HEK293 (cell line): ENCODE measurements around the gene COX20.

Source experiments
- GLI4 ChIP-seq: fragments of 450-650 bp; formaldehyde crosslinking; IDR thresholded peaks from 2 replicates; pipeline ENCODE4 v1.5.1; 2016; ENCODE audit warnings: missing biosample characterization, missing genetic modification characterization
- GLIS2 ChIP-seq: fragments of 450-650 bp; formaldehyde crosslinking; IDR thresholded peaks from 2 replicates; pipeline ENCODE4 v1.5.1; 2016; ENCODE audit warnings: missing biosample characterization, missing genetic modification characterization
- KLF10 ChIP-seq: fragments of 450-650 bp; IDR thresholded peaks from 2 replicates; pipeline ENCODE4 v1.5.1; 2018; ENCODE audit warnings: missing biosample characterization, mild to moderate bottlenecking, missing genetic modification characterization
- SCRT2 ChIP-seq: fragments of 450-650 bp; formaldehyde crosslinking; IDR thresholded peaks from 2 replicates; pipeline ENCODE4 v1.5.1; 2016; ENCODE audit warnings: missing biosample characterization, missing genetic modification characterization
- ZBTB21 ChIP-seq: fragments of 450-650 bp; formaldehyde crosslinking; IDR thresholded peaks from 2 replicates; pipeline ENCODE4 v1.5.1; 2017; ENCODE audit warnings: missing biosample characterization, missing genetic modification characterization
- ZBTB8A ChIP-seq: fragments of 450-650 bp; formaldehyde crosslinking; IDR thresholded peaks from 2 replicates; pipeline ENCODE4 v1.5.1; 2016; ENCODE audit warnings: missing biosample characterization, missing genetic modification characterization
- ZIC2 ChIP-seq: fragments of 450-650 bp; formaldehyde crosslinking; IDR thresholded peaks from 2 replicates; pipeline ENCODE4 v1.5.1; 2016; ENCODE audit warnings: missing biosample characterization, missing genetic modification characterization
- ZNF140 ChIP-seq: fragments of 450-650 bp; formaldehyde crosslinking; IDR thresholded peaks from 2 replicates; pipeline ENCODE4 v1.5.1; 2016; ENCODE audit warnings: missing biosample characterization, missing genetic modification characterization
- ZNF16 ChIP-seq: fragments of 450-650 bp; formaldehyde crosslinking; IDR thresholded peaks from 2 replicates; pipeline ENCODE4 v1.5.1; 2016; ENCODE audit warnings: low read depth, missing biosample characterization, missing genetic modification characterization
- ZNF211 ChIP-seq: fragments of 450-650 bp; formaldehyde crosslinking; IDR thresholded peaks from 2 replicates; pipeline ENCODE4 v1.5.1; 2016; ENCODE audit warnings: low read depth, missing biosample characterization, missing genetic modification characterization
- ZNF23 ChIP-seq: fragments of 450-650 bp; formaldehyde crosslinking; IDR thresholded peaks from 2 replicates; pipeline ENCODE4 v1.5.1; 2016; ENCODE audit warnings: missing biosample characterization, missing genetic modification characterization, borderline replicate concordance
- ZNF24 ChIP-seq: fragments of 450-650 bp; formaldehyde crosslinking; IDR thresholded peaks from 2 replicates; pipeline ENCODE4 v1.5.1; 2016; ENCODE audit warnings: missing biosample characterization, missing genetic modification characterization
- ZNF324 ChIP-seq: fragments of 450-650 bp; formaldehyde crosslinking; IDR thresholded peaks from 2 replicates; pipeline ENCODE4 v1.5.1; 2016; ENCODE audit warnings: missing biosample characterization, missing genetic modification characterization
- ZNF394 ChIP-seq: fragments of 450-650 bp; formaldehyde crosslinking; IDR thresholded peaks from 2 replicates; pipeline ENCODE4 v1.5.1; 2016; ENCODE audit warnings: missing biosample characterization, missing genetic modification characterization, mild to moderate bottlenecking, moderate library complexity, borderline replicate concordance
- ZNF473 ChIP-seq: fragments of 450-650 bp; formaldehyde crosslinking; IDR thresholded peaks from 2 replicates; pipeline ENCODE4 v1.5.1; 2017; ENCODE audit warnings: missing biosample characterization, missing genetic modification characterization
- ZNF488 ChIP-seq: fragments of 450-650 bp; formaldehyde crosslinking; IDR thresholded peaks from 2 replicates; pipeline ENCODE4 v1.5.1; 2016; ENCODE audit warnings: missing biosample characterization, missing genetic modification characterization
- ZNF510 ChIP-seq: fragments of 450-650 bp; formaldehyde crosslinking; IDR thresholded peaks from 2 replicates; pipeline ENCODE4 v1.5.1; 2018; ENCODE audit warnings: mild to moderate bottlenecking, missing genetic modification characterization, missing biosample characterization; ENCODE audit not compliant: insufficient replicate concordance
- ZNF521 ChIP-seq: fragments of 450-650 bp; formaldehyde crosslinking; IDR thresholded peaks from 2 replicates; pipeline ENCODE4 v1.5.1; 2017; ENCODE audit warnings: missing biosample characterization, mild to moderate bottlenecking, missing genetic modification characterization
- ZNF549 ChIP-seq: fragments of 450-650 bp; IDR thresholded peaks from 2 replicates; pipeline ENCODE4 v1.5.1; 2018; ENCODE audit warnings: missing biosample characterization, missing genetic modification characterization, mild to moderate bottlenecking, inconsistent platforms, moderate library complexity
- ZNF639 ChIP-seq: fragments of 450-650 bp; formaldehyde crosslinking; IDR thresholded peaks from 2 replicates; pipeline ENCODE4 v1.5.1; 2016; ENCODE audit warnings: missing biosample characterization, missing genetic modification characterization
- ZNF677 ChIP-seq: fragments of 450-650 bp; IDR thresholded peaks from 2 replicates; pipeline ENCODE4 v1.5.0; 2018; ENCODE audit warnings: missing biosample characterization, mild to moderate bottlenecking, missing genetic modification characterization, moderate library complexity
- TF ChIP-seq, protein P1 (sequence below): fragments of 450-650 bp; formaldehyde crosslinking; IDR thresholded peaks from 2 replicates; pipeline ENCODE4 v1.5.1; 2016; ENCODE audit warnings: missing biosample characterization, missing genetic modification characterization
- TF ChIP-seq, protein P2 (sequence below): fragments of 450-650 bp; formaldehyde crosslinking; IDR thresholded peaks from 2 replicates; pipeline ENCODE4 v1.5.1; 2016; ENCODE audit warnings: missing biosample characterization, missing genetic modification characterization
- TF ChIP-seq, protein P3 (sequence below): fragments of 450-650 bp; formaldehyde crosslinking; IDR thresholded peaks from 2 replicates; pipeline ENCODE4 v1.5.1; 2016; ENCODE audit warnings: missing biosample characterization, missing genetic modification characterization
- TF ChIP-seq, protein P4 (sequence below): fragments of 450-650 bp; formaldehyde crosslinking; IDR thresholded peaks from 2 replicates; pipeline ENCODE4 v1.5.1; 2016; ENCODE audit warnings: missing biosample characterization, missing genetic modification characterization
- TF ChIP-seq, protein P5 (sequence below): fragments of 450-650 bp; formaldehyde crosslinking; IDR thresholded peaks from 2 replicates; pipeline ENCODE4 v1.5.1; 2017; ENCODE audit warnings: missing biosample characterization, missing genetic modification characterization
- TF ChIP-seq, protein P6 (sequence below): fragments of 450-650 bp; formaldehyde crosslinking; IDR thresholded peaks from 2 replicates; pipeline ENCODE4 v1.5.1; 2017; ENCODE audit warnings: missing biosample characterization, missing genetic modification characterization

COX20 gene

GRCh38 chr1:244835276-244836134 lies at the start of gene COX20 (continued):
- TF ChIP-seq ZNF488 (tag by site-specific recombination), result no peak
- peak; percentile 98 for TF ChIP-seq ZBTB8A (tag by site-specific recombination)
- TF ChIP-seq, protein P1, sequence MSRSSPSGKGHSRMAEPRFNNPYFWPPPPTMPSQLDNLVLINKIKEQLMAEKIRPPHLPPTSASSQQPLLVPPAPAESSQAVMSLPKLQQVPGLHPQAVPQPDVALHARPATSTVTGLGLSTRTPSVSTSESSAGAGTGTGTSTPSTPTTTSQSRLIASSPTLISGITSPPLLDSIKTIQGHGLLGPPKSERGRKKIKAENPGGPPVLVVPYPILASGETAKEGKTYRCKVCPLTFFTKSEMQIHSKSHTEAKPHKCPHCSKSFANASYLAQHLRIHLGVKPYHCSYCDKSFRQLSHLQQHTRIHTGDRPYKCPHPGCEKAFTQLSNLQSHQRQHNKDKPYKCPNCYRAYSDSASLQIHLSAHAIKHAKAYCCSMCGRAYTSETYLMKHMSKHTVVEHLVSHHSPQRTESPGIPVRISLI (tag by site-specific recombination), result no peak
- TF ChIP-seq, protein P2, sequence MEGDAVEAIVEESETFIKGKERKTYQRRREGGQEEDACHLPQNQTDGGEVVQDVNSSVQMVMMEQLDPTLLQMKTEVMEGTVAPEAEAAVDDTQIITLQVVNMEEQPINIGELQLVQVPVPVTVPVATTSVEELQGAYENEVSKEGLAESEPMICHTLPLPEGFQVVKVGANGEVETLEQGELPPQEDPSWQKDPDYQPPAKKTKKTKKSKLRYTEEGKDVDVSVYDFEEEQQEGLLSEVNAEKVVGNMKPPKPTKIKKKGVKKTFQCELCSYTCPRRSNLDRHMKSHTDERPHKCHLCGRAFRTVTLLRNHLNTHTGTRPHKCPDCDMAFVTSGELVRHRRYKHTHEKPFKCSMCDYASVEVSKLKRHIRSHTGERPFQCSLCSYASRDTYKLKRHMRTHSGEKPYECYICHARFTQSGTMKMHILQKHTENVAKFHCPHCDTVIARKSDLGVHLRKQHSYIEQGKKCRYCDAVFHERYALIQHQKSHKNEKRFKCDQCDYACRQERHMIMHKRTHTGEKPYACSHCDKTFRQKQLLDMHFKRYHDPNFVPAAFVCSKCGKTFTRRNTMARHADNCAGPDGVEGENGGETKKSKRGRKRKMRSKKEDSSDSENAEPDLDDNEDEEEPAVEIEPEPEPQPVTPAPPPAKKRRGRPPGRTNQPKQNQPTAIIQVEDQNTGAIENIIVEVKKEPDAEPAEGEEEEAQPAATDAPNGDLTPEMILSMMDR (tag by site-specific recombination), result peak; percentile 89; the same call in 1 of the 2 replicates
- no peak for TF ChIP-seq GLI4 (tag by site-specific recombination)
- no peak for TF ChIP-seq ZNF521
- peak; percentile 84 for TF ChIP-seq ZNF324 (tag by site-specific recombination)
- TF ChIP-seq ZNF211 (tag by site-specific recombination), result no peak
- TF ChIP-seq, protein P3, sequence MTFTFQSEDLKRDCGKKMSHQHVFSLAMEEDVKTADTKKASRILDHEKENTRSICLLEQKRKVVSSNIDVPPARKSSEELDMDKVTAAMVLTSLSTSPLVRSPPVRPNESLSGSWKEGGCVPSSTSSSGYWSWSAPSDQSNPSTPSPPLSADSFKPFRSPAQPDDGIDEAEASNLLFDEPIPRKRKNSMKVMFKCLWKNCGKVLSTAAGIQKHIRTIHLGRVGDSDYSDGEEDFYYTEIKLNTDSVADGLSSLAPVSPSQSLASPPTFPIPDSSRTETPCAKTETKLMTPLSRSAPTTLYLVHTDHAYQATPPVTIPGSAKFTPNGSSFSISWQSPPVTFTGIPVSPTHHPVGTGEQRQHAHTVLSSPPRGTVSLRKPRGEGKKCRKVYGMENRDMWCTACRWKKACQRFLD (tag by site-specific recombination), result no peak
- peak; percentile 29 for TF ChIP-seq ZNF510 (tag by site-specific recombination)
- TF ChIP-seq ZNF23, result no peak
- peak; percentile 54 for TF ChIP-seq ZNF24 (tag by site-specific recombination)
- peak; percentile 83 for TF ChIP-seq ZIC2
- TF ChIP-seq, protein P4, sequence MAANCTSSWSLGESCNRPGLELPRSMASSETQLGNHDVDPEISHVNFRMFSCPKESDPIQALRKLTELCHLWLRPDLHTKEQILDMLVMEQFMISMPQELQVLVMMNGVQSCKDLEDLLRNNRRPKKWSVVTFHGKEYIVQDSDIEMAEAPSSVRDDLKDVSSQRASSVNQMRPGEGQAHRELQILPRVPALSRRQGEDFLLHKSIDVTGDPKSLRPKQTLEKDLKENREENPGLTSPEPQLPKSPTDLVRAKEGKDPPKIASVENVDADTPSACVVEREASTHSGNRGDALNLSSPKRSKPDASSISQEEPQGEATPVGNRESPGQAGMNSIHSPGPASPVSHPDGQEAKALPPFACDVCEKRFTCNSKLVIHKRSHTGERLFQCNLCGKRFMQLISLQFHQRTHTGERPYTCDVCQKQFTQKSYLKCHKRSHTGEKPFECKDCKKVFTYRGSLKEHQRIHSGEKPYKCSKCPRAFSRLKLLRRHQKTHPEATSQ (tag by site-specific recombination), result no peak; the same call in 1 of the 2 replicates
- TF ChIP-seq SCRT2, result no peak
- TF ChIP-seq ZNF549 (tag by site-specific recombination), result no peak; the same call in 1 of the 2 replicates
- TF ChIP-seq KLF10 (tag by site-specific recombination), result peak; percentile 84
- no peak for TF ChIP-seq ZNF140 (tag by site-specific recombination)
- 0 out of 2 replicates have a peak, but pooled peaks have one; percentile 10 for TF ChIP-seq ZNF394
- no peak for TF ChIP-seq ZNF473 (tag by site-specific recombination)
- TF ChIP-seq, protein P5, sequence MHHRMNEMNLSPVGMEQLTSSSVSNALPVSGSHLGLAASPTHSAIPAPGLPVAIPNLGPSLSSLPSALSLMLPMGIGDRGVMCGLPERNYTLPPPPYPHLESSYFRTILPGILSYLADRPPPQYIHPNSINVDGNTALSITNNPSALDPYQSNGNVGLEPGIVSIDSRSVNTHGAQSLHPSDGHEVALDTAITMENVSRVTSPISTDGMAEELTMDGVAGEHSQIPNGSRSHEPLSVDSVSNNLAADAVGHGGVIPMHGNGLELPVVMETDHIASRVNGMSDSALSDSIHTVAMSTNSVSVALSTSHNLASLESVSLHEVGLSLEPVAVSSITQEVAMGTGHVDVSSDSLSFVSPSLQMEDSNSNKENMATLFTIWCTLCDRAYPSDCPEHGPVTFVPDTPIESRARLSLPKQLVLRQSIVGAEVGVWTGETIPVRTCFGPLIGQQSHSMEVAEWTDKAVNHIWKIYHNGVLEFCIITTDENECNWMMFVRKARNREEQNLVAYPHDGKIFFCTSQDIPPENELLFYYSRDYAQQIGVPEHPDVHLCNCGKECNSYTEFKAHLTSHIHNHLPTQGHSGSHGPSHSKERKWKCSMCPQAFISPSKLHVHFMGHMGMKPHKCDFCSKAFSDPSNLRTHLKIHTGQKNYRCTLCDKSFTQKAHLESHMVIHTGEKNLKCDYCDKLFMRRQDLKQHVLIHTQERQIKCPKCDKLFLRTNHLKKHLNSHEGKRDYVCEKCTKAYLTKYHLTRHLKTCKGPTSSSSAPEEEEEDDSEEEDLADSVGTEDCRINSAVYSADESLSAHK (tag by site-specific recombination), result peak; percentile 95
- peak; percentile 51 for TF ChIP-seq ZNF639 (tag by site-specific recombination)
- TF ChIP-seq ZBTB21 (tag by site-specific recombination), result no peak
- TF ChIP-seq GLIS2, result peak; percentile 94
- TF ChIP-seq, protein P6, sequence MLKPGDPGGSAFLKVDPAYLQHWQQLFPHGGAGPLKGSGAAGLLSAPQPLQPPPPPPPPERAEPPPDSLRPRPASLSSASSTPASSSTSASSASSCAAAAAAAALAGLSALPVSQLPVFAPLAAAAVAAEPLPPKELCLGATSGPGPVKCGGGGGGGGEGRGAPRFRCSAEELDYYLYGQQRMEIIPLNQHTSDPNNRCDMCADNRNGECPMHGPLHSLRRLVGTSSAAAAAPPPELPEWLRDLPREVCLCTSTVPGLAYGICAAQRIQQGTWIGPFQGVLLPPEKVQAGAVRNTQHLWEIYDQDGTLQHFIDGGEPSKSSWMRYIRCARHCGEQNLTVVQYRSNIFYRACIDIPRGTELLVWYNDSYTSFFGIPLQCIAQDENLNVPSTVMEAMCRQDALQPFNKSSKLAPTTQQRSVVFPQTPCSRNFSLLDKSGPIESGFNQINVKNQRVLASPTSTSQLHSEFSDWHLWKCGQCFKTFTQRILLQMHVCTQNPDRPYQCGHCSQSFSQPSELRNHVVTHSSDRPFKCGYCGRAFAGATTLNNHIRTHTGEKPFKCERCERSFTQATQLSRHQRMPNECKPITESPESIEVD (tag by site-specific recombination), result peak; percentile 53
- 0 out of 2 replicates have a peak, but pooled peaks have one; percentile 4 for TF ChIP-seq ZNF16 (tag by site-specific recombination)
- 0 out of 2 replicates have a peak, but pooled peaks have one; percentile 19 for TF ChIP-seq ZNF677 (tag by site-specific recombination)
